Activated naive CD8-positive, alpha-beta T cell treated with anti-CD3 and anti-CD28 coated beads, Interleukin-2, amount 50 U/mL, for 16 hours (primary cell): ENCODE results near the gene SYNE3.

ENCODE experiments used
- DNase-seq: peaks from one replicate; pipeline ENCODE4 v3.0.0-alpha.2; 2020; ENCODE audit warnings: low read depth, low spot score

Gene SYNE3

DNA sequence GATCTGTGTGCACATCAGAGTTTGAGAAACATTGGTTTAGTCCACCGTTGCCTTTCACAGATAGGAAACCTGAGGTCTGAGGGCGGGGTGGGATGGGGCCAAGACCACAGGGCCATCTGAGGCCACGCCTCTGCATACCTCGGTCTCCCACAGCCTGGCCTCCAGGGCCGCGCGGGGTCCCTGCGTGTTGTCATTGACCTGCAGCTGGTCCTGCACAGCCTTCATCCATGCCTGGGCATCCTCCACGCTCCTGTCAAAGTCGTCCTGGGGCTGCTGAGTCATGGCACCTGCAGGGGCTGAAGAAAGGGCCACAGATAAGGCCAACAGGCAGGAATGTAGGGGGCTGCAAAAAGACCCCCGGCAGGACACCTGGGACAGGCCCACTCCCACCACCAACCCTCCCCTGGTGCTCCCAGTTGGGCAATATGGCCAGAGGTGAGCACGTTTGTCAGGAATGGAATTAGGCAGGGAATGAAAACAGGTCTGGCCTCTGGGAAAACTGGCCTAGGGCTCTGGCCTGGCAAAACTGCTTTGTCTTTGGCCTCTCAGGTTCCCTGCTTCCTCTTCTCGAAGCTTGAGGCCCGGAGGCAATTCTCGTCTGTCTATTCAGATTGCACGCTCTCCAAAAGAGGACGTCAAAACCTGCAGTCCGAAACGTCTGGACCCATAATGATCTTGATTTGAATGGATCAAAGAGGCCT, 40.8 kb downstream of the SYNE3 start:
- DNase-seq = no peak

DNA sequence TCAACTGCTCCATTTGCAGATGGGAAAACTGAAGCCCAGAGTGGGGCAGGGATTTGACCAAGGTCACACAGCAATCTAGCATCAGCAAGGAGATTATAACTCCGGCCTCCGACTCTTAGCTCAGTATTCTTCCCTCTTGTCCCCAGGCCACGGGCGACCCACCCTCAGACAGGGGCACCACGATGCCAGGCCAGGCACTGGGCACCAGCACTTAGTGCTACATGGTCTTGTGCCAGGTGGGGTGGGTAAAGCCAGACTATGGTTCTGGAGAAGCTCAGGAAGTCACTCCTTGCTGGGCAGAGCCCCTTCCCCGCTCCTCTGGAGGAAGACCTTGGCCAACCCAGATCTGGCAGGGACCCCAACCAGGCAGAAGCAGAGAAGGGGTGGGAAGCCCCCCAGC, 41.5 kb downstream of the SYNE3 start:
- no peak for DNase-seq

DNA sequence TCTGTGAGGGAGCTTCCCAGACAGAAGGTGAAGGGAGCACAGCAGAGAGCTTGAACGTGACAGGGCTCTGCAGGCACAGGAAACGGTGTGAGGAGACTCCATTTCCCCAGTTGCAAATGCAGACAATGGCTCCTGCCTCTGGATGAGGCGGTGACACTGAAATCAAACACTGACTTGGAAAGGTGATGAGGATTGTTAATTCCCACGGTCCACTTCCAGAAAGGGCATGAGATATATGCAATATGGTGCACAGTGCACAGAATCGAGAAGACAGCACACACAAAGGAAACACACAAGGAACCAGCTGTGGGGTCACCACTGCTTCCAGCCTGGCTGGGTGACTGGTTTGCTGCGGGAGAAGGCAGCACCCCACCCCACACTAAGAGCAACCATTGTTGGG, 42.0 kb downstream of the SYNE3 start:
- no peak for DNase-seq

DNA sequence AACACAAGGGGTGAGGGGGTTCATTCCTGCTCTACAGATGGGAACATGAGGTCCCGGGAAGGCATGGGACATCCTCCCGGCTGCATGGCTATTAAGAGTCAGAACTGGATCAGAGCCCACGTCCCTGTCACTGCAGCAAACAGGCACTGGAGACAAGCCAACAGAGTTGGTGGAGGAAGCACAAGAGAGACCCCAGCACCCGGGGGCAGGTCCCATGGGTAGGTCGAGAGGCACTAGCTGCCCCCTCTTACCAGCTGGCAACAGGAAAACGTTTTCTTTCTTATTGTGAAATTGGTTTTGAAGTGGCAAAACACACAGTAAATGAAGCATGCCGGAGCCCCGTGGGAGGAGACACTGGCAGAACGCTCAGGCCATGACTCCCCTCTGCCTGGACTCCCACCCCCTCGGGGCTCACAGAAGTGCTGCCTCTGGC, 43.6 kb downstream of the SYNE3 start:
- DNase-seq = no peak

DNA sequence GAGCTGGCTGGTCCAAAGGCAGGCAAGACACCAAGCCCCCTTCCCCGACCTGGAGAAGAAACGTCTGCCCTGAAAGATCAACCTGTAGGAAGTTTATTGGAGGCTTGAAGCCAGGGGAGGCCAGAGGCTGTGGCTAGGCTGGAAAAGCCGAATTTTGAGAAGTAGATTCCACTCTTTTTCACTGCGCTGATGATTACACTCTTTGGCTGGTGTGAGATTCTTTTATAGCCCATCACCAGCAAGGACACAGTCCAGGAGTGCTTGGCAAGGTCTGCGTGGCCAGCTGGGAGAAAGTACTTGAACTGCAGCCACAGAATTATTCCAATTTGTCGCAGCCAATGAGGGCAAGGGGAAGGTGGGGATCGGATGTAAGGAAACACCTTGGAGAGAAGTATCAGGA, 45.0 kb downstream of the SYNE3 start:
- DNase-seq = no peak

DNA sequence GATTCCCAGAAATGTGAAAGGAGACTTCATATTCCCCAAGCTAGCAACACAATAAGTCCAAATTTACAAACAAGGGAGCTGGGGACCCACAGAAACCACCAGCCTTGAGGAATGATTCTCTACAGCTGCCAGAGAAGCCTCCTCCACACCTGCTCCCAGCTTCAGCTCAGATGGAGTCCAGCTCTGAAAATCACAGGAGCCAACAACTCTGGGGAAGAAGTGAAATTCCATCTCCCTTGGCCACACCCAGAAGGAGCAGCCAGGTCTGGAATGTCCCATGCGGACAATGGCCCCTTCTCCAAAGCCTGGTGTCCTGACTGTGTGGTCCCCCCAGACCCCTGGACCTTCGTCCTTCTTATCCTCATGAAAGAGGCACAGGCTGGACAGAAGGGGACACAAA, 45.4 kb downstream of the SYNE3 start:
- no peak for DNase-seq

DNA sequence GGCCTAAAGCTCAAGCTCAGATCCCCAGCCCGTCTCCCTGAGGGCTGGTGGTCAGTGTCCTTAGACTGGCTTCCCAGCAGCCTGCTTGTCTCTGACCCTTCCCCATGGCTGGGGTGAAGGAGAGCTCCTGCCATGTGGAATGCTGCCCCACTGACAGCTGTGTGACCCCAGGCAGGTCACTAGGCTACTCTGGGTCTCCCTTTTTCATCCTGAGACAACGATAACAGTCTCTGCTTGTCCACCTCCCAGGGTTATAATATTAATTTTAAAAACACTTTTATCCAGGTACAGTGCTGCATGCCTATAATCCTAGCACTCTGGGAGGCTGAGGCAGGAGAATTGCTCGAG, 47.3 kb downstream of the SYNE3 start:
- no peak for DNase-seq

DNA sequence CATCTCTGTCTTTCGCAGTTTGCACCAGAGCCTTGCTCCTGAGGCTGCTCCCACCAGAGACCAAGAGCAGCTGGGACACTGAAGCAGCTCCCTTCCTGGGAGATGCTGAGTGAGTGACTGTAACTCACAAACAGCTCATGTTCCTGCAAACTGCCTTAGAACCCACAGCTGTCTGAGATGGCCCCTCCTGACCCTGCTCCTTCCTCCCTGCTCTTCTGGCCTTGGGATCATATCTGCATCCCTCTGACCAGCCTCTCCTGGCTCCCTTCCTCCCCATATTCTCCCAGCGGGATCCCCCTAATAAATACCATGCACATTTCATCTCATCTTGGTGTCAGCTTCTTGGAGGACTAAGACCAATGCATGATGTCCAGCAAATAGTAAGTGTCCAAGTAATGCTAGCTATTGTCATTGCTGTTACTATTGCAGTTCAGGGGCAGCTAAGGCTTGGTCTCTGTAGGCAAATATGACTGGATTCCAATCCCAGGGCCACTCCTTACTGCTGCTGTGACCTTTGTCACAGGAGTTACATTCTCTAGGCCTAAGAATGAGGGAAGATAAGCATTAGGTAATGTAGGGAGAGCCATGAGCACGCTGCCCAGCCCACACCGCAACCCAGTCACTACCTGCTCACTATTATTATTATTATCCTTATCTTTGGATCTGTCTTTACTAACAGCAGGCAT, 47.9 kb downstream of the SYNE3 start:
- DNase-seq = no peak

DNA sequence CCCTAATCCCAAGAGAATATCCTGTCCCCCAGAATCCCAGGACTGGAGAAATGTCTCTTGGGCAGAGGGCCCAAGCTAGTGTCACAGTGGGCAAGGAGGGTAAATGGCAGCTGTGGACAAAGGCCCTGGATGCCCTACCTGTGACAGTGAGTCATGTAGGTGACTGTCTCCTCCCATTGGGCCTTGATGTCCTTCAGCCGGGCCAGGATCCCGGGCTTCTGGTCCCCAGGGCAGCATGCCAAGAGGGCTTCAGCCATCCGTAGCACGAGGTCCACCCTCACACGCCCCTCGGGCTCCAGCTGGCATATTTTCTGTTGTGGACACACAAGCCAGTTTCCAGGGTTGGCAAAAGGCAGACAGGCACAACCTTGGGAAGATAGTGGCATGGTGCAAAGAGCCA, 48.8 kb downstream of the SYNE3 start:
- DNase-seq = no peak

DNA sequence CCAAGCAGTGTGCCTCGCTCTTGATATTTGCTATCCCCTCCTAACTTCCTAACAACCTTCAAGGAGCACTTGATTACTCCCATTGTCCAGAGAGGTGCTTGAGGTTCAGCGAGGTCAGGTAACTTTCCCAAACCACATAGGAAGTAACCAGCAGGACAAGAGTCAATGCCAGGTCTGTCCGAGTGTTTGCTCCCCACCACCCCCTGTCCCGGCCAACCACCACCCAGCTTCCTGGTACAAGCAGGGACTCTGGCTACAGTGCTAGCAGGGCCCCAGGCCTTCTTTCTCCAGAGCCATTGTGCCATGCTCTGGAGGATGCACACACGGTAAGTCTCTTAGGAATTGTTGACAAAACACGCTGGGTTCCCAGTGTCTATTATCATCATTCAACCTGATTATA, 49.2 kb downstream of the SYNE3 start:
- DNase-seq = no peak
